Measurements from ENCODE around the gene CARNS1. TPM values are rescaled to one million over a fixed set of nuclear protein-coding genes. Genes with fewer than 3 reads are reported as not detected.

CARNS1 gene
- total RNA-seq, 1 donor from 2014 or later: under 0.01 TPM

DNA sequence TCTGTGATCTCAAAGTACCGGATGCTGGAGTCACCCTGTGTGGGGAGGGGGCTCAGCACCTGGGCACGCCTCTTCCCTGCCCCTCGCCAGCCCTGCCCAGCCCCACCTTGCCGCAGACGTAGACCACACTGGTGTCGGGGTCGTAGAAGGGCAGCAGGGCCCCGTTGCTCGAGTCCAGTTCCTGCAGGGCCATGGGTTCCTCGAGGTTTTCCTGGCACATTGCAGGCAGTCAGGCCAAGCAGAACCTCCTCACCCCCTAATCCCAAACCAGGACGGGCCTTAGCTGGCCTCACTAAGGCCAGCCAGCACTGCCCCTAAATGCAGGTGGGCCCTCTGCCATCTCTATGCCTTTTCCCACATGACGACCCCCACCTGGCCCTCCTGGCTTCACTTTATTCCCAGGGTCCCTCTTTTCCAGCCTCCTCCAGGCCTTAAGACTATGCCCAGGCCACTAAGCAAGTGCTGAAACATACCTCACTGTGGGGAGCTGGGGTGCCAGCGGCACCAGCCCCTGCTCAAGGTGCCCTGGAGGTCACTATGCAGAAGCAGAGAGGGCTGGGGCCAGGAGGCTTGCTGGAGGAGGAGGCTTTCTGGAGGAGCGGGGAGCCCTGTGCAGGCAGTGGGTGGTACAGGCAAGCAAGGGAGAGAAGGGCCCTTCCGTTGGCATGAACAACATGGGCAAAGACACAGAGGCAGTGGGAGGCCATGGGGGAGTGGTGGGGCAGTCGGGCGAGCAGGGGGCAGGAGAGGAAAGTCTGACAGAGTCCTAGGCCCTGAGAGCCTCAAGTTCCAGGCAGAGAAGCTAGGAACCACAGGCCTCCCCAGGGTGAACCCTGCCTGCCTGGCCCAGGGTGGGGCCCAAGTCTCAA lies 25.0 kb downstream of the CARNS1 start:
- DNase-seq (ENCODE audit: low read depth in 2 of 2): no peak

DNA sequence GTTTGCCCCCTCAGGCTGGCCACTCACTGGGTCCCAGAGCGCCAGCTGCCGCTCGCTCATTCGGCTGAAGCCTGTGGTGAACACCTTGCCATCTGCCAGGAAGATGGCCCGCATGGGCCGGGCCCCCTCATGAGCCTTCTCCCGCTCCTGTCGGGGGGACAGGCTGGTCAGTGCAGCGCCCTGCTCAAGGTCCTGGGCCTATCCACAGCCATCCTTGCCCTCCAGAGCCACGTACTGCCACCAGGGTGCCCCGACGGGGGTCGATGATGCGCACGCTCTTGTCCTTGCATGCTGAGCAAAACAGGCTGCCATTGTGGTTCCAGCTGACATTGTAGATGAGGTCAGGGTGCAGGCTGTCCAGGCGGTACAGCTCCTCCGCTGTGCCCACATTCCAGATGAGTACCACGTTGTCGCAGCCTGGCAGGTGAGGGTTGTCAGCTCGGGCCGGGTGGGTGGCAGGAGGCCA lies 25.7 kb downstream of the CARNS1 start:
- DNase-seq (ENCODE audit: low read depth in 2 of 2): no peak

DNA sequence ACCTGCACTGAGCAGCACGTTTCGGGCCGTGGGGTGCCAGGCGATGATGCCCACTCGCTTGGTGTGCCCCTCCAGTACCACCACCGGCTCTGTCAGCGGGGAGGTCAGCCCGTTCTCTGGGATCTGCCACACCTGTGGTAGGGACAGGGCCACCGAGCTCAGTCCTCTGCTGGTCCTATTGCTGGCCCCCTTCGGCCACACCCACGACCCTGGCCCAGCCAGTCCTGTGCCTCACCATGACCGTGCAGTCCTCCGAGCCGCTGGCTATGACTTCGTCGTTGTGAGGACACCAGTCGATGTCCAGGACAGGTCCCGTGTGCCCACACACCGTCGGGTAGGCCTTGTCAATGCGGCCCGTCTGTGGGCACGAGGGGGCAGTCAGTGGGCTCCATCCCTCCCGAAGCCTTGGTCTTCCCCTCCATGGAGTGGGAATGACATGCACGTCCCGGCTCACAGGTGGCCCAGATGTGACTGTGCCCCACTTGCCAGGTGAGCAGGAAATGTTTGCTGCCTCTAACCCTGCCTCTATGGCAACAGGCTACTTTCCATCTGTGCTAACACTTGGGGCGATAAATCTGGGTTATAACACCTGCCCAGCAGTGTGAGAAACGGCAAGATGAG lies 26.4 kb downstream of the CARNS1 start:
- DNase-seq (ENCODE audit: low read depth in 2 of 2): no peak

DNA sequence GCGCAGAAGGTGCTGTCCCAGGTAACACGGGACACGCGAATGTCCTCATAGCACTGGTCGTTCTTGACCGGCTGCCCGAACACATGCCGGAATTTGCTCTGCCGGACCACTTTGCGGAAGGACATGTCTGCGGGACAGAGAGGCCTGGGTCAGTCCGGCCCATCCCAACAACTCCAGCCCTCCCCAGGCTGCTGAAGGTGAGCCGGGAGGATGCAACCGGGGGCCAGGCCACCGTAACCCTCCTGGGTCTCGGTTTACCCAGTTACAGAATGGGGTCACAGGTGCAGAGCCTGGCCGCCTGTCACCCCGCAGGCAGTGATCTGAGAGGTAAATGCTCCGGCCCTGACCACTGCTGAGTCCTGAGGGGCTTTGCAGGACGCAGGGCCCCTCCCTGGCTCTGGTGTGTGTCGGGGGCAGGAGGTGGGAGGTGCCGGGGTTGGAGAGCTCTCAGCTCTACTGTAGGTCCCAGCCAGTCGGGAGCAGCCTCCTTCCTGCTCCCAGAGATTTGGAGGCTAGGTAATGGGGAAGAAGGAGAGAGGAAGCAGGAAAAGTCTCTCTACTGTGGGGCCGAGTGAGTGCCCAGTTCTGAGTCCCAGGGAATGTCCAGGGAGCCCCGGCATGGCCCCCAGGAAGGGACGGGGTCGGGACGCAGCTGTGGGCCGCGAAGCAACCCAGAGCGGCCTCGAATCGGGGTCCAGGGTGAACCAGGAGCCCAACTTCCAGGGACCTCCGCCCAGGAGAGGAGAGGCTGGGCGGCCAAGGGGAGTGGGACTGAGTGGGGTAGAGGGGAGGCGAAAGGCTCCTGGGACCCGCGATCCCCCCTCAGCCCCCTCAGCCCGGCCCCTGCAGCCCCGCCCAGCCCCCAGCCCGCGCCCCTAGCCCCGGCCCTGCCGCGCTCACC lies 27.3 kb downstream of the CARNS1 start:
- DNase-seq (ENCODE audit: low read depth in 2 of 2): peak in 1 of 2 donors; percentile 36

DNA sequence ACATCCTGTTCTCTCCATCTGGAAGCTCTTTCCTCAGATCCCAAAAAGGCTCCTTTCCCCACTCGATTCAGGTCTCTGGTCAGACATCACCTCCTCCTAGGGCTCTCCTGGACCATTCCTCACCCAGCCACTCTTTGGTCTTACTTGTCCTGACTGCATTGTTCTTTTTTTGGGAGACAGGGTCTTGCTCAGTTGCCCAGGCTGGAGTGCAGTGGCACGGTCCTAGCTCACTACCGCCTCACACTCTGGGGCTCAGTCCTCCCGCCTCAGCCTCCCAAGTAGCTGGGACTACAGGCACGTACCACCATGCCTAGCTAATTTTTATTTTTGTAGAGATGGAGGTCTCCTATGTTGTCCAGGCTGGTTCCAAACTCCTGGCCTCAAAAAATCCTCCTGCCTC lies 30.0 kb downstream of the CARNS1 start:
- DNase-seq (ENCODE audit: low read depth in 2 of 2): no peak

DNA sequence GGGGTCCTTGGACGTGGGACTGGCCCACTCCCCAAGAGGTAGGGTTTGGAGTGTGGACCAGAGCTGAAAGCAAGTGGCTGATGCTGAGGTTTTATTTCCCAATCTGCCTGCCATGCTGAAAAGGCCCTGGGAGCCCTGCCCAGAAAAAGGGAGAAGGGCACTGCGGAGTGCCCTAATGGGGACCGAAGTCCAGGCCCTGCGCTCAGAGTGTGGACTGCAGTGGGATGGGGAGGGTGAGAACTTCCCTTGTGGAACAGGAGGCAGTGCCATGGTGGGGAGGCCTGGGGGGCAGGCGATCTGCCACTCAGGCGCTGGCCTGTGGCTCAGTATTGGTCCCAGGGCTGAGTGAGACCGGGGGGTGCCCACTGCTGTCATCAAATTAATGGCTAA lies 32.7 kb downstream of the CARNS1 start:
- no peak for DNase-seq (ENCODE audit: low read depth in 2 of 2)

DNA sequence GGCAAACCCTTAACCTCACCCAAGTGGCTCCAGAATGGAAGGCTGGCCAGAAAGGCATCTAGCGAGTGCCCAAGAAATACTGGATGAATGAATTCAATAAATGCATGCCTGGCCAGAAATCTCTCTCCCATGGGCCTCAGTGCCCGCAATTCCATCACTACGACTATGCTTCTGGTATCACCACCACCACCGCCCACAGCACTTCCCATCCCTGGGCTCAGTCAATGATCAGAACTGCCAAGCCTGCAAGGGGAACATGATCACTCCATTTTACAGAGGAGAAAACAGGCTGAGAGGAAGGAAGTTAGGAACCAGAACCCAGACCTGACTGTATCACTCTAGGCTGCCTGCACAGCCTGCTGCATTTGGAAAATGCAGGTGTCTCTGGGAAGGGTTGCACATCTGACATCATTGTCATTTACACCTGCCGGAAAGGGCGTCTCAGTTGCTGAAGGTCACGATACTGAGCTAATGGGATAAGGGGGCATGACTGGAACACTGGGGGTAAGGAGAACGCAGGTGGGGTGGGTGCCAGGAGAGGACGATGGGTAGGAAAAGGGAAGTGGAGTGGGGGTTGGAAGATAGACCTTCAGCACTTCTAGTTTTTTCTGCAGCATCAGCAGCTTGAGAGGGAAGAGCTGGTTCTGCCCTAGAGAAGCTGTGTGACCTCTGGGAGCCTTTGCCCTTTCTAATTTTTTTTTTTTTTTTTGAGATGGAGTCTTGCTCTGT lies 33.8 kb downstream of the CARNS1 start:
- no peak for DNase-seq (ENCODE audit: low read depth in 2 of 2)

DNA sequence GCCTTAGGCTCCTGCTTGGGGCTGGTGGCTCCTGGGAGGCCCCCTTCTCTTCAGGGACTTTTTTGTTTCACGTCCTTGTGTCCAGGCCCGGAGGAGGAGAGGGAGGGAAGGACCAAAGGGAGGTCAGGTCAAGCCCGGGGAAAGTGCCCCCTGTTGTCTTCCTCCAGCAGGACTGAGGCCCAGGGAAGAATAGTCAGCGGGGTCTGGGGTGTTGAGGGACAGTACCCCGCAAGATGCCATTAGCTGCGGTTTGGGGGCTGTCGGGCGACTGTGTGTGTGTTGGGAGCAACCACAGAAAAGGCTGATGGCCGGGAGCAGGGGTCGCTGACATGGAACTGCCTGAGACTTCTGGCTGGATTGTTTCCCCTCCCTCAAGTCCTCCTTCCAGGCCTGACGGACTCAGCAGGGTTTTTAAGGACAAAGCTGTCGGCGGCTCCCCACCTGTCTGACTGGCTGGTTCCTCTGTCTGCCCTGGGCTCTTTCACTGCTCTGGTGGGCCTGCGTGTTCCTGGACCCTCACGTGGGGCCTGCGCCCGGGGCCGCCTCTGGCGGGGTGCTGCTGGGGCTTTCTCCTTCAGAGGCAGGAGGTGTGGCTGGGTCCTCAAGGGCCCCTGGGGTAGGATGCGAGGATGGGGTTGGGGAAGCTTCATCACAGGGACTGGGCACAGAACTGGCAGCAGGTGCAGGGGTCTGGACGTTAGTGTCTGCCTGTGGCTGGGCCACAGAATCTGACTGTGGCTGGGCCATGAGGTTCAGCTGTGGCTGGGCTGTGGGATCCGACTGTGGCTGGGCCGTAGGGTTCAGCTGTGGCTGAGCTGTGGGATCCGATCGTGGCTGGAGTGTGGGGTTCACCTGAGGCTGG lies 35.5 kb downstream of the CARNS1 start:
- no peak for DNase-seq (ENCODE audit: low read depth in 2 of 2)

DNA sequence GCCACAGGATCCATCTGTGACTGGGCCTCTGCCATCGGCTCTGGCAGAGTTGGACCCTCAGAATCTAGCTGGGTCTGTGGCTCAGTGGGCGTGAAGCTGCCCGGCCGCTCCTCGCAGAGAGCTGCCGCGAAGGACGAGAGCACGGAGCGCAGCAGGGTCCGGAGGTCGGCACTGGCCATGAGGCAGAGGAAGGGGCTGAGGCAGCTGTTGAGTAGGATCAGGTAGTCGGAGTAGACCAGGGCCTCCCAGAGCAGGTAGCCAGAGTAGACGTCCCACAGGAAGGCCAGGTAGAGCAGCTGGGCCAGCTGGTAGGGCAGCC lies 36.1 kb downstream of the CARNS1 start:
- DNase-seq (ENCODE audit: low read depth in 2 of 2): no peak

DNA sequence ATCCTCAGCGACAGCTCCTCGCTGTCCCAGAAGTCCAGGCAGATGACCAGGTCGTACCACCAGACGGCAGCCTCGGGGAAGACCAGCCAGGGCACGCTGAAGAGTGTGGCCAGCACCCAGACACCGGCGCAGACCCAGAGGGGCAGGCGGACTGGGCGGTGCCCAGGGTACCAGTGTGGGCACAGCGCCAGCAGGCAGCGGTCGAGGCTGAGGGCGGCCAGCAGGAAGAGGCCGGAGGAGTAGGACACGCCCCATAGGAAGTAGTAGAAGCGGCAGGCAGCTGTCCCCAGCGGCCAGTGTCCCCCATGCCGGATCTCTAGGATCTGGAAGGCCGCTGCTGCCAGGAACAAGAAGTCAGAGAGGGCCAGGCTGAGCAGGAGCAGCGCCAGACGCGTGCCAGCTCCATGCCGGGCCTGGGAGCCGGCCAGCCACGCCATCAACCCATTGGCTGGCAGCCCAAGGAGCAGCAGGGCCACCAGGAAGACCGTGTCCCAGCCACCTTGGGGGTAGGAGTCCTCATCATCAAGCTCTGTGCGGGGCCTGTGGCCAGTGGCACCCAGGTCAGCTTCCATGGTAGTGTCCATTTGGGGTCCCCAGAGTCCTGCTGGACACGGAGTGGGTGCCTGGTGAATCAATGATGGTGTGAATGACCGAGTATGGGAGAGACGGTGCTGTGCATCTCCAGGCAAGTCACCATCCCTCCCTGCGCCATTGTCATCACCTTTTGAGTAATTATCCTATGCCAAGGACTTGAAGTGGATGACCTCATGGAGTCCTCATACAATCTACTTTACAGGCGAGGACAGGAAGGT lies 36.9 kb downstream of the CARNS1 start, which contains the start of gene GPR152:
GPR152 (minus strand) TSS at position 589 of the 812 bp plus-strand sequence; CDS start at position 584, 5 bp downstream.
- peak; percentile 41 to 59 for DNase-seq (ENCODE audit: low read depth in 2 of 2)

DNA sequence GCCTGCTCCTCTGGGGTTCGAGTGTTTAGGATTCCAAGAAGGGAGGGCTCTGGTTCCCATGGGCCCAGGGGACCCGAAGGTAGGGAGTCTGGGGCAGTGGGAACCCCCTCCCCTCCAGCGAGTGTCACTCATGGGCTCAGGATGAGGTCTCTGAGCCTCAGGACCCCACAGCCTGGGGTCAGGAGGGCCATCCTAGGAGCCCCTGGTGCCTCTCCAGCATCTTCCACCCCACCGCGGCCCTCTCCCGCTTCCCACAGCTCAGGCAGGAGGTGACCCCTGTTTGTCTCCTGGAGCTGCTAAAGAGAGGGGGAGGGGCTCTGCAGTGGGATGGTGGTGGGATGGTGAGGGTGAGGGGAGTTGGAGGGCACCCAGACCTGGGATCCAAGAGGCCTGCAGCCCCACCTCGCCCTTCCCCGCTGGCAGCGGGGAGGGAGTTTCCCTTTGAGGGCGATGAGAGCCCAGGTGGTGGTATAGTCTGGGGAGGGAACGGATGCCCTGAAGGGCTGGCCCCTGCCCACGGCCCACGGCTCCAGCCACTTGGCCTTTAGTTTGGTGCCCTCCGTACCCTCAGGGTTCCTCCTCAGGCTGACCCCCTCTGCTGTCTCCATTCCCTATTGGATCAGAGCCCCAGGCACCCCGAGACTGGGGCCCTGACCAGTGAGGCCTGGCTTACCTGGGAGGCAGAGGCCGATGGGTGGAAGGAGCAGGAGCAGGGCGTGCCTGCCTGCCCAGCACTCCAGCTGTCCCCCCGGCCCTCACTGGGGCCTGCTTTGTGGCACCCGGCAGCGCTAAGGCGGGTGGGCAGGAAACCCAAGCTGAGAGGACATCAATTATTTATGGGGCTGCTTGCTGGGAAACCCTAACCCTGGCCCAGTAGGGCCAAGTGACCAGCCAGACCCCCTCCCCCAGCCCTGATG lies 38.6 kb downstream of the CARNS1 start:
- DNase-seq (ENCODE audit: low read depth in 2 of 2): no peak

DNA sequence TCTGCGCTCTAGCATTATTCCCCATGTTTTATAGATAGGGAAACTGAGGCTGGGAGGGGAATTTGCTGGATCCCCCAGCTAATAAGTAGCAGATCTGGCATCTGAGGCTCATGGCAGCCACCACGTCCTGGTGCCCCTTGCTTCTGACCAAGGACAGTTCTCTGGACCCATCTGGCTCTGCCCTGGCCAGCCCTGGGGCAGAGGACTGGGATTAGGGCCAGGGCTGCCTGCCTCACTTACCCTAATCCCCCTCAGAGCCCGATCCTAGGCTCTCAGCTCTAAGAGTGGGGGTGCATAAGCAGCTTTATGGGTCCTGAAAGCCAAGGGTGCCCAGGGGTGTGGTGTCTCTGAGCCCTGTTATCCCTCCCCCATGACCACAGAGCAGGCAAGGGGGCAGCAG lies 39.6 kb downstream of the CARNS1 start, which contains the start of gene CABP4:
CABP4 (plus strand) TSS at position 301 of the 400 bp plus-strand sequence; CDS start at position 371, 70 bp downstream.
- no peak for DNase-seq (ENCODE audit: low read depth in 2 of 2)

DNA sequence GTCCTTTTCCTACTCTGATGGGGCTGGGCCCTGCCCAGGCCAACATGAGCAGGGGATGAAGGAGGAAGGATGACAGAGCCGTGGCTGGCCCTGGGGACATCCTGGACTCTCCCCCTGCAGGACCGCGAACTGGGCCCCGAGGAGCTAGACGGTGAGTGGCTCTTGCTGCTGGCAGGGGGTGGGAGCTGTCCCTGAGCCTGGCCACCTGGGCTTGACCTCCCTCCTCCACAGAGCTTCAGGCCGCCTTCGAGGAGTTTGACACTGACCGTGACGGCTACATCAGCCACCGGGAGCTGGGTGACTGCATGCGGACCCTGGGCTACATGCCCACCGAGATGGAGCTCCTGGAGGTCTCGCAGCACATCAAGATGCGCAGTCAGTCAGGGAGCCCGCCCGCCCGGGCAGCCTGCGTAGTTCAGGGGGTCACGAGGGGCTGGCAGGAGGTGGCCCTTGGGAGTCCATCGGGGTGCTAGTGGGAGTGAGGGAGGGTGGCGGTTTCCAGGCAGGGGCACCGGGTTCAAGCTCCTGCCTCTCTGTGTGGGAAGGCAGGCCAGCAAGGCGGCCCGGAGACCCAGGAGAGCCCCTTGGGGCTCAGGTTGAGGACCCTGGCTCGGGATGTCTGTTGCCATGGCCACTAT lies 40.7 kb downstream of the CARNS1 start:
- no peak for DNase-seq (ENCODE audit: low read depth in 2 of 2)

DNA sequence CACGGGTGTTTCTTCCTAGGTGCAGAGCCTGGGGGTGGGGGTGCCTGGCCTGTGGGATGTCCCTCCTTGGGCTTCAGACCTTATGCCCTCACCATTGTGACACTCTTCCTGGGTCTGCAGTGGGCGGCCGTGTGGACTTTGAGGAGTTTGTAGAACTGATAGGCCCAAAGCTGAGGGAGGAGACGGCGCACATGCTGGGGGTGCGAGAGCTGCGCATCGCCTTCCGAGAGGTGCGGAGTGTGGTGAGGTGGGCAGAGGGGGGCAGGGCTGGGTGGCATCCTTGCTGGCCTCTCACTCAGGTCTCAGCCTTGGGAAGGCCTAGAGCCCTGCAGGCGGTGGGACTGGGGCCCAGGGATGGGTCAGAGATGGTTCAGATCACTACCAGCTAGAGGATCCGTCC lies 42.0 kb downstream of the CARNS1 start:
- no peak for DNase-seq (ENCODE audit: low read depth in 2 of 2)

DNA sequence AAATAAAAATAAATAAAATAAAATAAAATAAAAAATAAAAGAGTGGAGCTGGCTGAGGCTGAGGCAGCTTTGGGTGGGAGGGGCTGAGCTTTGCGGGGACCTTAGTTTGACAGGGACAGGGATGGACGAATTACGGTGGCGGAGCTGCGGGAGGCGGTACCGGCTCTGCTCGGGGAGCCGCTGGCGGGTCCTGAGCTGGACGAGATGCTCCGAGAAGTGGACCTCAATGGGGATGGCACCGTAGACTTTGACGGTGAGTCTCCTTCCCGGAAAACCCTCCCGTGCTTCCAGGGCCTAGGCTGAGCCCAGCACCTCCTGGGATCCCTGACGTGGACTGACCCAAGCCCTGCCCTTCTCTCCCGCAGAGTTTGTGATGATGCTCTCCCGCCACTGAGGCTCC lies 42.8 kb downstream of the CARNS1 start:
- no peak for DNase-seq (ENCODE audit: low read depth in 2 of 2)

DNA sequence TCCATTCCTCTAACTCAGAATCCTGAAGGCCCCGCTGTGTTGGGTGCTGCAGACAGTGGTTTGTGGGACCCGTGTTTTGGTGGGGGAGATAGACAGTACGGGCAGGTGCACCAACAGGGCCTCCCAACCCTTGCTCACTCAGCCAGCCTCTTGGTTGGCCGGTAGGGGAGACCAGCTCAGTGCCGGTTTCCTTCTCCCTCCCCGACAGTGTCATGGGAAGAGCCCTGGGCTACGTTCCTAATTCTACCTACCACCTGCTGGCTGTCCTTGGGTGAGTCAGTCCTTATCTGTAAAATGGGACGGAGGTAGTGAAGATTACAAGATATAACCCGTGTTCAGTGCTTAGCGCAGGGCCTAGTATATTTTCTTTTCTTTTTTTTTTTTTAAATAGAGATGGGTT lies 47.7 kb downstream of the CARNS1 start:
- no peak for DNase-seq (ENCODE audit: low read depth in 2 of 2)

DNA sequence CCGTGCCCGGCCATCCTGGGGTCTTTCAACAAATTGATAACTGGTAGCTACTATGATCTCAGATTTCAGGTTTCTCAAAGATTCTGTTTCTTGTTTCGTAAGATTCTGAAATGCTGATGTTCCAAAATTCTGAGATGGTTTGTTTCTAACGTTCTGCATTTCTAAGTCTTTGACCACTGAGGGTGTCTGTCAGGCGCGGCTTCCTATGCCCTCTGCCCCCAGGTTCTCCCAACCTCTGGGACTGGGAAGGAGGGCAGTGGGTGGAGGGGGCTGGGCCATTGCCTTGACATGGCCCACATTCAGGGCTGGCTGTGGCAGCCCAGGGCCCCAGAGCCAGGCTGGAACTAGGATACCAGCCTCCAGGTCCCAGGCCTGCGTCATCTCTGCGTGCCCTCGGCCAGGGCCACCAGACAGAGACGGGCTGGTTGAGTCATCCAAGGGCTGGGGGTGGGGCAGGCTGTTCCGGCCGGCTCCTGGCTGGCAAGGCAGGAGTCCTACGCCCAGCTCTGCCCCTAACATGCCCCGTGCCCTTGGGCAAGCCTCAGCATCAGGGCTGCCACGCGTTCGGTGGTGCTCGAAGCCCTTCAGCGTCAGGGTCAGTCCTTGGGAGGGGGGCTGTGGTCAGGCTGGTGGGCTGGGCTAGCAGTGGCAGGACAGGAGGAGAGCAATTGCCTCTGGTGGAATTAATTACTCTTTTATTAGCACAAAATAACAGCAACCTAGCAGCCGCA lies 48.4 kb downstream of the CARNS1 start:
- peak; percentile 62 to 66 for DNase-seq (ENCODE audit: low read depth in 2 of 2)
